KBM-7 (cell line): ENCODE data around the gene XKRX.

ENCODE experiments used
- DNase-seq: peaks from one replicate; pipeline ENCODE4 v3.0.0-alpha.2; 2015
- in situ Hi-C: fragments of 300-500 bp; cut with MboI; formaldehyde crosslinking; loops from 2 replicates; pipeline ENCODE4 v1.14.3; 2020; ENCODE audit warnings: low sequenced_read_pairs, low pct_unique_long_range_greater_than_20kb, mixed read lengths

Gene XKRX

DNA sequence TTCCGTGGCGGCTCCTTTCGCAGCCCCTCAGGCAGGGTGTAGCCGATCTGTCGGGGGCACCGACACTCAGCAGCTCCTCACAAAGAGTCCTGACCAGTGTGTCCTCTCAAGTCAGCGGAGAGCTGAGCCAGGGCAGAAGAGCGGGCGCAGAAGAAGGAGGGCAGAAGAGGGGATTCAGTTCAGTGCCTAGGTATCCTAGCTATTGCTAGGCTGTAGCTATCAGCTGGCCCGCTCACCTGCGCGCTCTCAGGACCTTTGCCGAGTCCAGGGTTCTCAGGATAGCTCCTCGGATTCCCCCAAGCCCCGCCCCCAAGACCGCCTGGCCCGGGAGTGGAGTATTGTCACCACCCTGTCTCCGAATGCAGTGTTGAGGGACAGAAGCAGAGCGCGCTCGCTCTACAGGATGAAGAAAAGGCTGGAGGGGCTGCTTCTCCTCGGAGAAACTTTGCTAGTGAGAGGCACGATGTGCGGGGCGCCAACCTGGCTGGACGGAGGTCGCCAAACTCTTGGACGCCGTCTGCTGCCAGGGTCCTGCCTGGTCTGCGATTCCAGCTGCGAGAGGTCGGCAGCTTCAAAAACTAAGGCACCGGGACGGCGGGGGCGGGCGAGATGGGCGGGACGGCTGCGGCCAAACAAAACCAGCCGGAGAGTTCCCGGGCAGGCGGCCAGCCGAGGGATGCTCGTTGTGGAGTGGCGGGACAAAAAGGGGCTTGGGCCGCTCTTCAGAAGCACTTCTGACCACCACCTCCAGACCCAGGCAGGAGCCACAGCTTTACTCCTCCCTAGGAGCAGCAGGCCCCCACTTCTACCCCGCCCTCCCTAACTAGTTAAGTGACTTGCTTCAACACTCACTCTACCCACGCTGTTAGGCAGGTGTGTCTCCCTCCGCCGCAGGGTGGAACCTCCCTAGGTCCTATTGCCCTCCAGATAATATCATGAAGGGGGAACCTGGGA is at the start of gene XKRX:
TSS of gene XKRX (minus strand) at position 258 of the 954 bp plus-strand sequence. CDS start 613 bp downstream, outside the sequence.
- in situ Hi-C loops: no loop called here
- DNase-seq: peak; percentile 49

DNA sequence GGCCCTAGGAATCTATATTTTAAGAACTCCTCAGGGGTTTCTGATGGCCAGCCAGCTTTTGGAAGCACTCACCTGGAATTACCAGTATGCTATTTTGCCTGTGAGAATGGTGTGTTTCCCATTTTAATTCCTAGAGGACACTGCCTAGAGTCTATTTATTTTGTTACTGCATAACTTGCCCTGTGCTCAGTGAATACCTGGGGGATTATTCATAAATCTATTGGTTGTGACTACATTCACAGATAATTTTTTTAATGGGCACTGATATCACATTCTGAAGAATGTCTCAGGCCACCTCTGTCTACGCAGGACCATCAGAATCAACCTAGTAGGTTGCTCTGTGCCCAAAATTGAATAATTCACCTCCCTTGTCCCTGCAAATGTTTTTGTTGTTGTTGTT is 47.5 kb upstream of the XKRX start:
- in situ Hi-C loops: no loop called here
- no peak for DNase-seq

- no peak for DNase-seq
- in situ Hi-C loops: no loop called here
Measured at GRCh38 chrX:100975212-100975611, 46.5 kb upstream of the XKRX start.

GRCh38 chrX:100973411-100973810 is 44.7 kb upstream of the XKRX start:
- DNase-seq: no peak
- in situ Hi-C loops: no loop called here

DNA sequence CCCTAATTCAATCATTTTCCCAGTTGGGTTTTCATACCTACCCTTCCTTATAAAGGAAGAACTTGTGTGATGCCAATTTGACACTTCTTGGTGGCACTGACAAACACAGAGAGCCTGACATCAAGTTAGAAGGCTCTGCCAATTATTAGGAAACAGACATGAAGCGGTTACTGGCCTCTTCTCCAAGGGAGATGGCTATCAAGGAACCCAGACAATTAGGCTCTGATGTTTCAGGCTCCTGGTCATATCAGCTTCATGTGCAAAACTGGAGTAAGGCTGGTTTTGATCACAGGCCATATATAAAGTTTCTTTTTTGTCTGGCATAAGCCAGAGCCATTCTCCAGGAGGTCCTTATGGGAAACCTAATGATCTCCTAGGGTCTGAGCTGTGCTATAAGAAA is 41.2 kb upstream of the XKRX start:
- in situ Hi-C loops: no loop called here
- no peak for DNase-seq

- in situ Hi-C loops: no loop called here
Measured at GRCh38 chrX:100969408-100969807, 40.7 kb upstream of the XKRX start, which contains the start of gene ARL13A. ARL13A (plus strand) TSS chrX:100969708; CDS start chrX:100973690, 3,982 bp downstream.

DNA sequence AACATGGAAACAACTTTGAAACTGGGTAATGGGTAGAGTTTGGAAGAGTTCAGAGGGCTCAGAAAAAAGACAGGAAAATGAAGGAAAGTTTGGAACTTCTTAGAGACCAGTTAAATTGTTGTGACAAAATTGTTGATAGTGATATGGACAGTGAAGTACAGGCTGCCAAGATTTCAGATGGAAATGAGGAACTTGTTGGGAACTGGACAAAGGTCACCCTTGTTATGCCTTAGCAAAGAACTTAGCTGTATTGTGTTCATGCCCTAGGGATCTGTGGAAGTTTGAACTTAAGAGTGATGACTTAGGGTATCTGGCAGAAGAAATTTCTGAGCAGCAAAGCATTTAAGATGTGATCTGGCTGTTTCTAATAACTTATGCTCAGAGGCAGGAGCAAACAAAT is 35.6 kb upstream of the XKRX start:
- DNase-seq: no peak
- in situ Hi-C loops: no loop called here

More at GRCh38 chrX:100969408-100969807, 40.7 kb upstream of the XKRX start, which contains the start of gene ARL13A:
- DNase-seq: no peak

- in situ Hi-C loops: no loop called here
- no peak for DNase-seq
Measured at GRCh38 chrX:100962811-100963210, 34.1 kb upstream of the XKRX start.

- in situ Hi-C loops: no loop called here
Measured at GRCh38 chrX:100948557-100948956, 19.8 kb upstream of the XKRX start.

GRCh38 chrX:100946299-100946927 is 17.7 kb upstream of the XKRX start:
- DNase-seq: no peak
- in situ Hi-C loops: no loop called here

More at GRCh38 chrX:100948557-100948956, 19.8 kb upstream of the XKRX start:
- no peak for DNase-seq

GRCh38 chrX:100944601-100945000 is 15.9 kb upstream of the XKRX start:
- in situ Hi-C loops: no loop called here
- DNase-seq: no peak

- in situ Hi-C loops: no loop called here
- no peak for DNase-seq
Measured at GRCh38 chrX:100939333-100939732, 10.6 kb upstream of the XKRX start.

DNA sequence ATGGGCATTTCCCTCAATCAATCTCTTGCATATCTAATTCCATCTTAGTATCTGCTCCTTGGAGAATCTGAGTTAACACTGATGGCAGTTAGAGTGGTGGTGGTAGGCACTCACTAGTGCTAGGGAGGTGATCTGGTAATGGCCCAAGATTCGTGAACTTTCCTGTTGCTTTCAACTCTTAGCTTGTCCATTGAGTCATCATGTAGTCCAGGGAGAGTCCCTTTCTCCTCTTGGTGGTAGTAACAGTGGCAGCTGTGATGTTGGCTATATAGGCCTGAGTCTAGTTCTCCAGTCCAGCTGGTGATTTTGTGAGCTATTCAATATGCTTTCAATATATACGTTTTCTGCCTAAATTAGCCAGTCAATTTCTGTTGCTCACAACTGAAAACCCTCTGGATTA is 7.0 kb upstream of the XKRX start:
- no peak for DNase-seq
- in situ Hi-C loops: no loop called here

GRCh38 chrX:100931925-100932285 is 3.2 kb upstream of the XKRX start:
- DNase-seq: peak; percentile 68
- in situ Hi-C loops: no loop called here

DNA sequence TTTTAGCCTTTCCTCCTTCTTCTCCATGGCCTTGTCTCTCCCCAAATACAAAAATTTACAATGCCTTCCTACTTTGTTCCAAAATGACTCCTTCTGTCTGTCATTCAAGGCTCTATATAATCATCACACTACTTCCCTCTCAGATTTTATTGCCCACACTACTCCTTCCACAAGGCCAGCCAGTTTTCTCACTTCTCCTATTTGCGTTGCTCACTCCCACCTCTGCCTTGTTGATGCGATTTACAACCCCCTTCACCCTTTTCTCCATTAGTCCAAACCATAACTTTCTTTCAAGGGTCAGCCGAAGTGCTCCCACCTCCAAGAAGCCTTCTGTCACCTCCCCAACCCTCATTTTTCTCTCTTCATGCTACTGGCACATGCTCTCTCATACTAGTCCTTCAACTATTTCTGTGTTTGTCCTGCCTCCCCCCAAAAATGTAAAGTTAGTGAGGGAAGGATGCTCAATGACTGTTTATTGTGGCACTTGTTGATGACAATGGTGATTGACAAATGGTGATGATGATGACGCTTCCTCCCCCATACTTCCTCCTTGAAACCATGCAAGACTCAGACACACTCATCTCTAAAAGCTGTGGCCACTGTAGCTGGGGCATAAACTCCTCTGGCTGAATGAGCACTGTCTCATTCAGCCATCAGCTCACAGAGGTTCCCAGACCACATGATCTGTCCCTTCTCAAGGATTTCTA is 2.7 kb upstream of the XKRX start:
- DNase-seq: peak; percentile 73
- in situ Hi-C loops: no loop called here

DNA sequence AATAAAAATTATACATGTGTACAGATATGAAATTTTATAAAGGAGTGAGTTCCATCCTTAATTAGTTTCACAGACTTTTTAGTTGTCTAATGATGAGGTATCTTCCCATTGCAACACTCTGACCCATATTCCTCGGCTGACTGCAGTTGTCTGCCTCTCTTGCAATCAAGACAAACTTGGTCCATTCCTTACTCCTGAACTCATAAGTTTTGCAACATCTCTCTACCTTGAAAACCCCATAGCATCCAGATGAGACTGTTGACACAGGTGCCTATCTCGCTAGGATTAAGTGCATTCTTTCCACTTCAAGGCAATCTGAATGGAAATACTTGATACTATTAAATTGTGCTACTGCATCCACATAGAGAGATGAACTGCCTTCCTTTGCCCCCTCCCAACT is 2.3 kb downstream of the XKRX start:
- in situ Hi-C loops: no loop called here
- DNase-seq: no peak

GRCh38 chrX:100924375-100924774 is 4.3 kb downstream of the XKRX start:
- in situ Hi-C loops: no loop called here
- no peak for DNase-seq

DNA sequence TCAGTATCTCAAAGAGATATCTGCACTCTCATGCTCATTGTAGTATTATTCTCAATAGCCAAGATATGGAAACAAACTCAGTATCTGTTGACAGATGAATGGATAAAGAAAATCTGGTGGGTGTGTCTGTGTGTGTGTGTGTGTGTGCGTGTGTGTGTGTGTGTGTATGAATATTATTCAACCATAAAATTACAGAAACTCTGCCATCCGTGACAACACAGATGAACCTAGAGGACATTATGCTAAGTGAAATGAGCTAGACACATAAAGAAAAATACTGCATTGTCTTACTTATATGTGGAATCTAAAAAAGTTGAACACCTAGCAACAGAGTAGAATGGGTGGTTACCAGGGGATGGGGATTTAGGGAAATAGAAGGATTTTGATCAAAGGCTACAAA is 13.2 kb downstream of the XKRX start:
- in situ Hi-C loops: no loop called here
- DNase-seq: no peak

DNA sequence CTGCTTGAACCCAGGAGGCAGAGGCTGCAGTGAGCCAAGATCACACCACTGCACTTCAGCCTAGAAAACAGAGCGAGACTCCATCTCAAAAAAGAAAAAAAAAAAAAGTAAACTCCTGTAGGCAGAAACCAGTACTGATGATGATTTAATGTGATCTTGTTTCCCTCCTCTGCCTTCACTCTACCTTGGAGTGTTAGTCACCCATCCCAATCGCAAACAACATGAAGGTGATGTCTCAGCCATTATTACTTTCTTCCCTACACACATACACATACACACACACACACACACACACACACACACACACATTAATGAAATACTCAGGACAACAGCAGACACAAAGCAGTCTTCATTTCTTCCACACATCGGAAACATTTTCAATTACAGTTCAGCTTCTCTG is 15.6 kb downstream of the XKRX start:
- in situ Hi-C loops: no loop called here
- DNase-seq: no peak

DNA sequence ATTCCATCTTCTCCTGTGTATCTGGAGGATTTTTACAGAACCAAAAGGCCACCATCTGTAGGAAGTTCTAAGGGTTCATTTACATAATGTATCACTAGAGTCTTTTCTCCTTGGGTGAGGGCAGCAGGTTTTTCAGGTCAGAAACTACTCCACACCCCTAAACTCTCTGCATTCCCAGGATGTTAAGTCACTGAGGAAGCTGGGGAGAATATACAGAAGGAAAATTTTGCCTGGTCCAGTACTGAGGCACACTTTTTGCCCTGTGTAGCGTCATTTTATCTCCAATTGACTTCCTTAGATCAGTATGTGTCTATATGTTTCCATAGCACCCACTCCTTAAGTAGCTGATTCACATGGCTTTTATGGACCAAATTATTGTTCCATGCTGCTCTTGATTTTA is 17.0 kb downstream of the XKRX start:
- no peak for DNase-seq
- in situ Hi-C loops: no loop called here
